HG03280 (cell line): ENCODE results near the gene SLAIN1.
"Not testable (repeated sequence)": the region's sequence is repeated elsewhere in the genome, so short reads cannot be mapped to it uniquely, and the experiment has no call there.

ENCODE experiments used
- ATAC-seq: cut with Tn5 transposase; IDR thresholded peaks from one replicate; pipeline ENCODE4 v1.9.1; 2021; ENCODE audit warnings: mild to moderate bottlenecking, moderate library complexity; ENCODE audit not compliant: unreplicated experiment

SLAIN1 gene

DNA sequence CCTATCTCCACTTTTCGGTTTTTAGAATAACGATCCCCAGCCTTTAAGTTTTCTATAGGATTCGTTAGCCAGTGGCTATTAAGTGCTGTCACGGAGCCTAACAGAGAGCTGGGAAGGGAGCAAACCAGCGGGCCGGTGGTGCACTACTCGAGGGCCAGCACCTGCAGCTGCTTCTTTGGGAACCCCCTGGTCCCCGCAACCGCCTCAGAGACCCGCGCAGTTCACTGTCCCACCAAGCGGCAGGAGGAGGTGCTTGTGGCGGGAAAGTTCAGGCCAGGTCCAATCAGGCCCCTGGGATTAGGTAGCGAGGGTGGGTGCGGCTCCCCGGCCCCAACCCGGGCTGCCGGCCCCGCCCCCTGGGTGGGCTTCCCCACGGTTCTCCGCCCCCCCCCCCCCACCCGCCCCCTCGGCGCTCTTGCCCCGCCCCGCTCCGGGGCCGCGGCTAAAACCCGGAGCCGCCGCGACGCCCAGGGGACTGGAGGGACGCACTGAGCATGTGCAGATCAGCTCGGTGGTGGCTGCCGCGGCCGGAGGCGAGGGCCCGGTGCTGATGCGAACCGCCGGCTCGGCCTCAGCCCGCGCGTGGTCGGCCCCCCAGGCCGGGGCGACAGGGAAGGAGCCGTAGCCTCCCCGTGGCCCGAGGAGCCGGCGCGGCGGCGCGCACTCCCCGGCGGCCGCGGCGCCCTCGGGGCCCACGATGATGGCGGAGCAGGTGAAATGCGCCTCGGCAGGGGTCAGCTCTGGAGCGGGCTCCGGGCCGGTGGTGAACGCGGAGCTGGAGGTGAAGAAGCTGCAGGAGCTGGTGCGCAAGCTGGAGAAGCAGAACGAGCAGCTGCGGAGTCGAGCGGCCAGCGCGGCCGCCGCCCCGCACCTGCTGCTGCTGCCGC is at the start of gene SLAIN1:
Gene SLAIN1, plus strand, starts transcription at position 471 of the 887 bp plus-strand sequence. Its CDS starts 227 bp downstream, at position 698.
- peak; percentile 73 for ATAC-seq

GRCh38 chr13:77650409-77650808 is 47.1 kb upstream of the SLAIN1 start:
- ATAC-seq, result no peak

- no peak for ATAC-seq
Measured at GRCh38 chr13:77653301-77653700, 44.2 kb upstream of the SLAIN1 start.

DNA sequence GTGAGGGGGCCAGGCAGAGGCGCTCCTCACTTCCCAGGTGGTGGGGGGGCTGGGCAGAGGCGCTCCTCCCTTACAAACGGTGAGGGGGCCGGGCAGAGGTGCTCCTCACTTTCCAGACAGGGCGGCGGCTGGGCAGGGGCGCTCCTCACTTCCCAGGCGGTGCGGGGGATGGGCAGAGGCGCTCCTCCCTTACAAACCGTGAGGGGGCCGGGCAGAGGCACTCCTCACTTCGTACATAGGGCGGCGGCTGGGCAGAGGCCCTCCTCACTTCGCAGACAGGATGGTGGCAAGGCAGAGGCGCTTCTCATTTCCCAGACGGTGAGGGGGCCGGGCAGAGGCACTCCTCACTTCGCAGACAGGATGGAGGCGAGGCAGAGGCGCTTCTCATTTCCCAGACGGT is 37.5 kb upstream of the SLAIN1 start:
- ATAC-seq, result not testable (repeated sequence)

- ATAC-seq, result no peak
Measured at GRCh38 chr13:77660841-77661250, 36.6 kb upstream of the SLAIN1 start.

GRCh38 chr13:77662301-77662700 is 35.2 kb upstream of the SLAIN1 start:
- not testable (repeated sequence) for ATAC-seq

DNA sequence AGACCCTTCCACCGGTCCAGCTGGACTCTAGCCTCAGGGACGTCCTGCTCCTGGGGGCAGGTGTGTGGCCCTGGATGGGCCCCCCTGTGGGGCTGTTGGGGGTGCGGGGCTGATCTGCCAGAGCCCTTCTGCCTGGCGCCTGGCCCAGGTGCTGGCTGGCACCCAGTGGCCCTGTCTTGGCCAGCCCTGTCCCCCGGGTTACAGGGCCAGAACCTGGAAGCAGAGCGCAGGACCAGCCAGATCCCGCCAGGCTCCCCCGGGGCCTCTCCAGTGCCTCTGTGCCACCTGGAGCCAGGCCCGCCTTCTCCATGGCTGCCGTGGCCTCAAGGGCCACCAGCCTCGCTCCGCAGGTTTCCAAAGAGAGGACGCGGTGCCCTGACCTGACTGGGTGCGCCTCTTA is 34.7 kb upstream of the SLAIN1 start:
- ATAC-seq, result not testable (repeated sequence)

DNA sequence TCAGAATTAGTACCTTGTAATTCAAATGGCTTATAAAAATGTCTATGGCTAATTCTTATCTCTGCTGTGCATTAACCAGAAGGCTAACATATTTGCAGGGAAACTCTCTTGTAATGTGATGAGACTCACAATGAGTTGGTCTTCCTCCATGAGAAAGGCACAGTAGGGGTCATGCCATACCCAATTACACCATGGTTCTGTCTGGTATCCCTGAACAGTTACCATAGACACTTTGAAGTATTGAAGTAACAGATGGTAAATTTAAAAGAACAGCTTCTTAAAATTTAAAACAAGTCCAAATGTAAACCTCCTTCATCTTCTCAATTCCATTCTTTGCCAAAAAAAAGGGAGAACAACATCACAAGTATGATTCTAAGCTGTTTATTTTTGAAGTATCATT is 22.6 kb upstream of the SLAIN1 start:
- no peak for ATAC-seq

DNA sequence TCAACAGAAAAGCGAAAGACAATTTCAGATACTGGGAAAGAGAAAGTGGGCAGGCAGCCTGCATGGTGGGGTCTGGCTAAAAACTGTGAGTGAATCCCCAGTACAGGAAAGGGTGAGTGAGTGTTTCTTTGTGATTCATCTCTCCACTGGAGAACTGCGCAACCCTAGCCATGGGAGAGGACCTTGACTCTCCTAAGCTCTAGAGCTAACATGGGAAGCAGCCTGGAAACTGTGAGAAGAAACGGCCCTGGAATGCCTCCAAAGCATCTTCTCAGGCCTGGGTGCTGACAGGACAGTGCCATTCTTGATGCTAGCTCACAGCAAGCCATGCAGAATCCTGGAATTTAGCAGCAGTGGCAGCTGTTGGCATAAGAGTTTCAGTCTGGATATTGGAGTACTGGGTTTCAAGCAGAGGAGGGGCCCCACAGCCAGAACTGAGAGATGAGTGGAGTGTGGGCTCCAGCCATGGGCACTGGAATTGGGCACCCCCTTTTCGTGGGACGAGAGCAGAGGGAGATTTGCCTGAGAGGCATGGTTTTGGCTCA is 18.7 kb upstream of the SLAIN1 start:
- no peak for ATAC-seq

GRCh38 chr13:77687799-77688198 is 9.7 kb upstream of the SLAIN1 start:
- no peak for ATAC-seq

GRCh38 chr13:77691871-77692270 is 5.6 kb upstream of the SLAIN1 start:
- ATAC-seq, result no peak

DNA sequence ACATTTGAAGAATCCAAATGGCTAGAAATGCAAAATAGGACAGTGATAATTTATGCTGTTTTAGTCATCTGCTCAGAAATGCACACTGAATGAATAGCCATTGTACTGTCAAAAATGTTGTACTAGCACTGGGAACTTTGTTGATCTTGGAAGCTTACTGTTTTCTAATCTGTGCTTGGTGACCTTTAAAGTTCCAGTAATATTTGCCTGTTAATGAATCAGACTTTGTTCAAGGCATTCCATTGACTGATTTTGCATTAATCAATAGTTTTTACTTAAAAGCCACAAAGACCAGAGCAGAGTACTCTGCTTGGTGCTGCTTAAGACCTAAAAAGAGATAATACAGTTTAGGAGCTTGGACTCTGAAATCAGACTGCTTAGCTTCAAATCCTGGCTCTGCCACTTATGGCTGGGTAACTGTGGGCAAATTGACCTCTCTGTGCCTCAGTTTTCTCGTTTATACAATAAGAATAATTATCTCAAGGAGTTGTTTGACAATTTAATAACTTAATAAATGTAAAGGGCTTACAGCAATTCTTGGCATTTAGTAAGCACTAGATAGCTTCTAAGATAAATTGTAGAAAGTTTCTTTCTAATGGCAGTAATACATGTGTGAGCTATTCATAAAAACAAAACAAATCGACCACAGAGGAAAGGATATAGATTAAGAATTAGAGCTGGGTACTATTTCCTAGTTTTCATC is 4.6 kb upstream of the SLAIN1 start:
- no peak for ATAC-seq

DNA sequence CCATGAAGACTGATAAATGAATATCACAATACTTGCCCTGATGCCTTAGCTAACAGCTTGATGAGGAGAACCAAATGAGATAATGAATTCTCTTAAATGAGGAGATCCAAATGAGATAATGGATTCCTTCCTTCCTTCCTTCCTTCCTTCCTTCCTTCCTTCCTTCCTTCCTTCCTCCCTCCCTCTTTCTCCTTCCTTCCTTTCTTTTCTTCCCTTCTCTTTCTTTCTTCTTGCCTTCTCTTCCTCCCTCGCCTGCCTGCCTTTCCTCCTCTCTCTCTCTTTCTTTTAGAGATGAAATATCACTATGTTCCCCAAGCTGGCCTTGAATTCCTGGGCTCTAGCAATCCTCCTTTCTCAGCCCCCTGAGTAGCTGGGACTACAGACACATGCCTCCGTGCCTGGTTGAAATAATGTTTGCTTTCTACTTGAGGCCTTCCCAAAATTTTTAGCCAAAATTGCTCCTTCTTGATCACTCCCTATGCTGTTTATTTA is 4.0 kb upstream of the SLAIN1 start:
- no peak for ATAC-seq

DNA sequence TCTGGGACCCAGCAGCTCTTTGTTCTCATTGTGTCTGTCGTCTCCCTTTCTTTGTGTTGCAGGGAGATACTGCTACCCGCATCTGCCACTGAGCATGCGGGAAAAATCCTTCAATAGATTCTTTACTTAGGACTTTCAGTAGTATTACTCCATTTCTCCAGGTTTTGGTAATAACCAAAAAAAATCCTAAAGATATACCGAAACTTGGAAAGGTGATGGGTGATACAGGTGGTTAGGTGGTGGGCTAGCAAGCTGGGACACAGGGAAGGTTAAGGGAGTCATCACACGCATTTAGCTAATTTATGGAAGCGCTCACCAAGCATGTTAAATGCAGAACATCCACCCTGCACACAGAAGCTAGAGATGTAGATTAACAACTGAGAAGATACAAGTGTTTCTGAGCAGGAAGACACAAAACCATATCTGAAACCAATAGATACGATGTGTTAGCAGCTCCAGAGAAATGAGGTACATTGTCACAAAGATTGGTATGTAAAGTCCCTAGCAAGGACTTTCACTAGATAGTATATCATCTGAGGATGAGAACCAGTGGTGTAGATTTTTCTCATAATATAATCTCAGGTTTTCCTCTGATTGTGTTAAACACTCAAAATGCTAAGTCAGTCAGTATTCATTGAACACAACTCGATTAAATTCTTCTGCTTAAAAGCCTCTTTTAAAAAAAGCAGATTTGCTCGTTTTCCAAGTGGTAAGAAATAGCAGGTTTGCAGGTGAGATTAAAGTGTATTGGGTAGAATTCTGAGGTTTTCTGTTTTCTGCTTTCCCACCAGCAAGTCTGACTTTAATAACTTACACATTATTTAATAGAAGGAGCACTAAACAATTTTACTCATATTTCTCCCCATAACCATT is 1.2 kb upstream of the SLAIN1 start:
- no peak for ATAC-seq

DNA sequence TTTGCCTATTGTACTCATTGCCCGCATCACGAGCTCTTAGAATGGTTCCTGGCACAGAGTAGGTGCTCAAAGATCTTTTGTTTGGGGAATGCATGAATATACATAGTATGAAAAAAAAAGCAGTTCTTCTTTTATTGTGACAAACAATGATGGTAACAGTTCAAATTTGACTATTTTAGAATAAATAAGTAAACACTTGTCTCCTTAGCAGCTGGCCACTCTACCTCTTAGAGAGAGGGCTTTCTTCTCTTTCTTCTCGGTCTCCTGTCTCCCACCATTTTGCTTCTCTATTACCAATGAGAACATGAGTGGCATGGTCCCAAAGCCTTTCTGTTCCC is 639 bp upstream of the SLAIN1 start:
- peak; percentile 3 for ATAC-seq

DNA sequence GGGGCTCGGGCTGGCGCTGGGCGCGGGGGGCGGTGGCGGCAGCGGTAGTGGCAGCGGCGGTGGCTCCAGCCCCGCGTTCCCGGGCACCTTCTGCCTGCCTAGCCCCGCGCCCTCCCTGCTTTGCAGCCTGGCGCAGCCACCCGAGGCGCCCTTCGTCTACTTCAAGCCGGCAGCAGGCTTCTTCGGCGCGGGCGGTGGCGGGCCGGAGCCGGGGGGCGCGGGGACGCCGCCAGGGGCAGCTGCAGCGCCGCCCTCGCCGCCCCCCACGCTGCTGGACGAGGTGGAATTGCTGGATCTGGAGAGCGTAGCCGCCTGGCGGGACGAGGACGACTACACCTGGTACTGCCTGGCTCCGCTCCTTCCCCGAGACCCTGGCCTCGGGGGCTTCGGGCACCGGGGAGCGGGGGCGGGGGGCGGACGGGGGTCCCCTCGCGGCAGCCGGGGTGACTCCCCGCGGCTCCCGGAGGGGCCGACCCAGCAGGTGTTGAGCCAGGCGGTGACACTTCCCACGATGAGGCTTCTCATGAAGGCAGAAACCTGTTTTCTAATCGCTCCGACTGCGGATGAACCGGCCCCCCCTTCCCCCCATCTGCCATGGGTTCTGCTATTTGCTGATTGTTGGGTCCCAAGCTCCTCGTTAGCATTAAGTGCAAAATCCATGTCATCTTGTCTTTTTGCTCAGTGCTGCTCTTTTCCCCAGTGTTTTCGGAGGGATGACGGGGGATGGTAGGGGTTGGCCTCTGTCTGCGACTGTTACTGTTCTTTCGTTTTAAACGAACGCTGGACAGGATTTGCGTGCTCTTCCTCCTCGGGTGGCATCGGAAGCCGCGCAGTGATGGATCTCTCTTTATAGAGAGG is 943 bp downstream of the SLAIN1 start:
- peak; percentile 32 for ATAC-seq

- ATAC-seq, result no peak
Measured at GRCh38 chr13:77699059-77699680, 1.7 kb downstream of the SLAIN1 start.

DNA sequence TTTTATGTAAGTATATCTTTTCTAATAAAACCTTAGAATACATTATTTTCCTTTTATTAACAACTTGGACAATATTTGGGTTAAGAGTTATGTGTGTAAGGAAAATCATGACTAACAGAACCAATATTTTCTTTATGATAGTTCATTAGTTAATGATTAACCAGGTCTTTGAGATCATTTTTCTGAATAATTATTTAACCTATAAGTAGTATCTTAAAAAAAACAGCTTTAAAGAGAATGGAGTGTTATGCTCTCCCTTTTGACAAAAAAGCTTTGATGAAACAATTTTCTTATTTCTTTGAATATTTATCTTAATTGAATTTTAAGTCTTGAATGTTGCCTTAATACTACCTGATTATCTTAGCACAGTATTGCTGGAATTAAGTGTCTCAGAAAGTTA is 3.8 kb downstream of the SLAIN1 start:
- ATAC-seq, result no peak

GRCh38 chr13:77702366-77702765 is 4.9 kb downstream of the SLAIN1 start:
- no peak for ATAC-seq
